GM15510 (cell line): Measurements from ENCODE around the gene CCND2.

Experiments used
- POLR2A ChIP-seq: IDR thresholded peaks from 3 replicates; pipeline ENCODE4 v1.6.1; 2011; ENCODE audit warnings: borderline replicate concordance; ENCODE audit not compliant: insufficient read length; ENCODE audit errors: extremely low read depth

CCND2 gene

DNA sequence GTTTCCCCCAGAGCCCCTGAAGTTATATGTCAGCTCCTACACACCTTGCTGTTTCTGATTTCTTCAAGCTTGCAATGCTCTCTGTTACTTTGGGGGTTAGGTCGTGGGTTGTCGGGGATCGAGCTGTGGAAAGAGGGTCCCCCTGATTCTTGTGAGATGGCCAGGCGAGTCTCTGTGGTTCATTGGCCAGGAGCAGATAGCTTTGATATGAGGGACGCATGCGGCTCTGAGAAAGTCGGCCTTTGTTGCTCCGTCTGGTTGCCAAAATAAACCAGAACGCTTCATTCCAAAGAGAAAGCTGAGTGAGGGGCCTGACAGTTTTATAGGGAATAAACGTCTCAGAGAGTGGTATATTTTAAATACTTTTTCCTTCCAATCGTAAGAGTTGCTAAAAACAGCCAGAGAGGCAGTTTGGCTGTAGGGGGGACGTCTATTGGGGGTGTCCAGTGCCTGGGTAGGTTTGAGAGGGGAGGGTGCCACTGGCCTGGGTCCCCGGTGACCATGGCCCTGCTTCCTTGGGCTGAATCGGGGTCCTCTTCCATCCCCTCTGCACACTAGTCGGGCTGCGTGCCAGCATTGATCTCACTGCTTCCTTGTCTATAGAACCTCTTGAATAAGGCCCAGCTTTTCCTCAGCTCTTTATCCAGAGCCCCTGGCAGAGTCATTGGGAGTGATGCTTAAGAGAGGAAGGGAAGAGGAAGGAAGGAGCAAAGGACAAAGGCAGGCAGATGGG, 18.9 kb downstream of the CCND2 start:
- no peak for TF ChIP-seq POLR2A

GRCh38 chr12:4293299-4293965, 19.9 kb downstream of the CCND2 start:
- TF ChIP-seq POLR2A, result no peak

DNA sequence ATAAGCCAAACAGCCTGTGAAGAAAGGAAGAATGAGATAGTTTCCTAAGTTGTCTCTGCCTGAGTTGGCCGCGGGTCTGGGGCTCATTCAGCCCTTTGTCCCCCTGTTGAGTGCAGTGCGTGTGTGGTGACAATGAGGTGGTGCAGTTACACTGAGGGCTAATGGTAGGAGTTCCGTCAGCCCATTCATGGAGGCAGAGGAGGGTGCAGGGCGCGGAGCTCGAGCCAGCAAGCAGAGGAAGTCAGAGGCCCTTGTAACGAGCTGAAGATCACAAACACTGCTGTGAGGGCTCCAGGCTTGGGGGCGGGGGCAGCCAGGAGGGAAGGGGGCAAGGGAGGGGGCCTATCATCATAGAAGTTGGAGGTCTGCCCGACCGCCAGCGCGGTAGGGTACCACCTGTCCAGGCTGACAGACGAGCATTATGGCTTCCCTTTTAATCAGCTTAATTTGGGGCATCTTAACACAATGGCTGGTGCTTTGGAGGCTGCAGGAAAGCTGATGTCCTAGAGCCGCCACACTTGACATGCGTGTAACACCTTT, 20.5 kb downstream of the CCND2 start:
- no peak for TF ChIP-seq POLR2A

DNA sequence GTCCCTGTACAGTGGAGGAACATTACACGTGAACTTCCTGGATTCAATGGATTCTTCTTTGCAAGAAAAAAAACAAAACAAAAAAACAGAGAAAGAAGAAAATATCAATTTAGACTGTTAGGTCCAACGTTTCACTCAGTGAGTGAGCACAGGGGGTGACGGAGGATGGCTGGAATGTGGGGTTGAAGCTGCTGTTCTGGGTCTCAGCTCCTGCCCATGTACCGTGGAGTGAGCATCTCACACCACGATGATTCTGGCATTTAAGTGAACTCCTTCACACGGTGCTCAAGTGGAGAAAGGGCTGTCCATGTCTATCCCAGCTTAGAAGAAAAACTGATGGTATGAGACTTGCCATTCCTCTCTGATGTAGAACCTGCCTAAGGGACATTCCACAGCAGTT, 23.2 kb downstream of the CCND2 start:
- no peak for TF ChIP-seq POLR2A

- TF ChIP-seq POLR2A, result no peak
Observed at GRCh38 chr12:4297617-4298016, 24.1 kb downstream of the CCND2 start.

GRCh38 chr12:4300883-4301282, 27.3 kb downstream of the CCND2 start:
- TF ChIP-seq POLR2A, result no peak

- TF ChIP-seq POLR2A, result no peak
Observed at GRCh38 chr12:4301932-4302501, 28.5 kb downstream of the CCND2 start.

DNA sequence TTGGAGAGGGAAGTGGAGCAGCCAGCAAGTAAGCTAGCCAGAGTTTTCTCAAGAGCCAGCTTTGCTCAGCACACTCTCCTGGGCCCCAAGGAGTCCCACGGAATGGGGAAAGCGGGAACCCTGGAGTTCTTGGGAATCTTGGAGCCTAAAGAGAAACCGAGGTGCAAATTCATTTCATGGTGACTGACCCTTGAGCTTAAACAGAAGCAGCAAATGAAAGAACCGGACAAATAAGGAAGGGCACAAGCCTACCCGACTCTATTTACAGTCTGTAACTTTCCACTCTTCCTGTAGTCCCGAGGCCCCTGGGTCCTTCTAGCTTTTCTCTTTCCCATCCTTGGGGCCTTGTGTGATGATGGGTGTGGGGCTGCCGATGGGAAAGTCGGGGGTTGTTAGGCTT, 29.3 kb downstream of the CCND2 start:
- TF ChIP-seq POLR2A, result no peak

GRCh38 chr12:4303750-4304149, 30.2 kb downstream of the CCND2 start:
- no peak for TF ChIP-seq POLR2A

DNA sequence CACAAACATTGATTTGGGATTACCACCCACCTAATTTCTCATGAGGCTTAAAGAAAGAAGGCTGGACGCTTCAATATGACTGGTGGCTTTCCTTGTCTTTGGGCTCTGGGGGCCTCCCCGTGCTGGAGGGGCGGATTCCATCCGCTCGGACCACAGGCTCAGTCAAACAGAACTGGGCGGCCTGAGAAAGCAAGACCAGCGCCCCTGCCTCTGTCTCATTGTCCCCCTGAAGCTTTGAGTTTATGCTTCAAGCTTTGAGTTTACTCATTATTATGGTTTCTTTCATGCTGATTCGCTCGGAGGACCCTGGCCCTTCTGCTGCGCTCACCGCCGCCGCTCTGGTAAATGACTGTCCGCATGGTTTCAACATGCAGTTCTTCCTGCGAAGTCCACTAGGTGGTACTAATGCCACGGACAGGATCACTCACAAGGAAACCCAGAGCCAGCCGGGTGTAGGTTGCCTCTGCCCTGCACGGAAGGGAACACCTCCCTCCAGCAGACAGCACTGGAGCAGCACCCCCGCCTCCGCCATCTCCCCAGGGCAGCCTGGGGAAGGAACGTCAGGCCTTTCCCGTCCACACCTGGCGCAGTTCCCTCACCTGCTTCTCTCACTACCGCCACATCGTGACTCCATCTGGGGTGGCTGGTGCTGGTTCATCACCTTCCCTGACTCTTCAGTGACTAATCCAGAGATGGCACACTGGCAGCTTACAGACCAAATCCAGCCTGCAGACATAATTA, 34.2 kb downstream of the CCND2 start:
- TF ChIP-seq POLR2A, result no peak

DNA sequence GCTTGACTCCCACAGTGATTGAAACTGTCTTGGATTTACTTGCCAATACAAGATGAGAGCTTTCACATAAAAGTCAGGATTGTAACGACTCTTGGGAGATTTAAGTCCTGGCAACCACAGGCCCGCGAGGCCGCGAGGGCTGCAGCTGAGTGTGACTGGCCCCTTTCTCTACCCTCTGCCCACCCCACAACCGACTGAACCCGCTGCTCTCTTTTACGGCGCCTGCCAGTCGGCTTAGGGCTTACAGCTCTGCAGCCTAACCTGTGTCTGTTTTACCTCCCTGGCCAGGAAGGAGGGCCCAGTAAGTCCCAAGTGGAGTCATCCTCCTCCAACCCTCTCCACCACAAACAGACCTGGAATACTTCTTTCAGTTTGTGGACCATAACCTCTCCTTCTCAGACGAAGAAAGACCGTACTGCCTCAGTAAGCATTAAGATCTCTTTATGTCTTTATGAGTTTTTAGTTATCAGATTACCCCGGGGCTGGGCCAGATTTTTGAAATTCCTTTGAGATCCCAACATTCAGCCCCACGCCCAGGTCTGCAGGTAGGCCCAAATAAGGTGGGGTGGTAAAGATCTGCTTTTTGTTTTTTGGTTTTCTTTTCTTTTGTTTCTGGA, 34.9 kb downstream of the CCND2 start:
- no peak for TF ChIP-seq POLR2A

DNA sequence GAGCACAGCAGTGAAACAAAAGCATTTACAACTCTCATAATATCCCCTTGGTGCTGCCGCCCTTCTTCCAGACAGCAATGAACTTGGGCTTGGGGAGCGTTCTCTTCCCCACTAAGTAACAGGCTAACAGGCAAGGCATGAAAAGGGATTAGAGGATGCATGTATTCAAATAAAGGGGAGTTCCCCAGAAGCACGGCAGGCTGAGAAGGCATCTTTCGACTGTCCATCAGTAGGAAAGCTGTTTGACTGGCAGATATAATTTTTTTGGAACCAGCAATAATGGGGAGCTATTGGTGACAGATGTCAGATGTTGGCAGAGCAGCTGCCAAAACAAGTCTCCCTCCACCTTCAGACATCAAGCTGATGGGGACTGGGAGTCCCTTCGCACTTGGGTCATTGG, 38.2 kb downstream of the CCND2 start:
- no peak for TF ChIP-seq POLR2A

- TF ChIP-seq POLR2A, result no peak
Observed at GRCh38 chr12:4312251-4312650, 38.7 kb downstream of the CCND2 start.

DNA sequence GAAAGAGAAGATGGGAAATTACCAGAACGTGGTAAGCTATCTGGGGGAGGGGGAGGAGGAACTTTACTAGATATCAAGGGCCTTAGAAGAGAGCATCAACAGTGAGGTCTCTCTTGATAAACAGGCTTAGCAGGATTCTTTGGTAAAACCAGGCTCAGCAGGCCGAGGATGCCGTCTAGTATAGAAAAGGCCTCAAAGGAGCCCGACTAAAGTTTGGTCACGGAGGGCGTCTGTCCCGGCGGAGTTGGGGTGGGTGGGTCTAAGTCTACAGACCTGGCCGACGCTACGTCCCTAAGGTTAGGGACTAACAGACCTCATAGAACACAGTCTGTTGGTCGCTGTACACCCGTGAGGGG, 46.9 kb downstream of the CCND2 start:
- TF ChIP-seq POLR2A, result no peak
